ENCODE measurements around the gene TTC9C. TPM values are rescaled to one million over a fixed set of nuclear protein-coding genes. Genes with fewer than 3 reads are reported as not detected.

Gene TTC9C
- total RNA-seq, 1 donor from 2014 or later, result 44.7 TPM

GRCh38 chr11:62712861-62713260 is 15.4 kb upstream of the TTC9C start:
- Mint-ChIP-seq H3K4me1 (peaks cover 24% of the 10 kb centered on the region), H3K27ac (ENCODE audit: unreplicated experiment) (no peak overlapping the region), H3K36me3 (ENCODE audit: low read depth) (peaks cover 26% of the 10 kb centered on the region), H3K27me3 (ENCODE audit: low read depth) (peaks cover 4% of the 10 kb centered on the region), H3K4me3 (no peak overlapping the region), H3K9me3 (no peaks in the 10 kb centered on the region)
- TF ChIP-seq CTCF (conservative IDR thresholded peaks at IDR 0.05), result no peak
- DNase-seq (ENCODE audit: low read depth, low spot score), result no peak

GRCh38 chr11:62713343-62713742 is 14.9 kb upstream of the TTC9C start:
- DNase-seq (ENCODE audit: low read depth, low spot score), result no peak
- peaks cover 21% of the 10 kb centered on the region for H3K4me1 Mint-ChIP-seq
- H3K27ac Mint-ChIP-seq (ENCODE audit: unreplicated experiment), result no peak overlapping the region
- H3K4me3 Mint-ChIP-seq, result no peak overlapping the region
- peaks cover 30% of the 10 kb centered on the region for H3K36me3 Mint-ChIP-seq (ENCODE audit: low read depth)
- H3K9me3 Mint-ChIP-seq, result no peaks in the 10 kb centered on the region
- TF ChIP-seq CTCF (conservative IDR thresholded peaks at IDR 0.05), result no peak
- peaks cover 4% of the 10 kb centered on the region for H3K27me3 Mint-ChIP-seq (ENCODE audit: low read depth)

- H3K27ac Mint-ChIP-seq (ENCODE audit: unreplicated experiment), result no peak overlapping the region
- TF ChIP-seq CTCF (conservative IDR thresholded peaks at IDR 0.05), result no peak
- H3K27me3 Mint-ChIP-seq (ENCODE audit: low read depth), result no peaks in the 10 kb centered on the region
- DNase-seq (ENCODE audit: low read depth, low spot score), result no peak
- H3K9me3 Mint-ChIP-seq, result no peaks in the 10 kb centered on the region
- H3K36me3 Mint-ChIP-seq (ENCODE audit: low read depth), result peaks cover 42% of the 10 kb centered on the region
- peaks cover 3% of the 10 kb centered on the region for H3K4me1 Mint-ChIP-seq
- H3K4me3 Mint-ChIP-seq, result no peak overlapping the region
These were observed 12.8 kb upstream of the TTC9C start for GRCh38 chr11:62715150-62716130.

GRCh38 chr11:62716206-62716605 is 12.1 kb upstream of the TTC9C start:
- peaks cover 4% of the 10 kb centered on the region for H3K4me1 Mint-ChIP-seq
- H3K4me3 Mint-ChIP-seq, result no peak overlapping the region
- TF ChIP-seq CTCF (conservative IDR thresholded peaks at IDR 0.05), result no peak
- H3K36me3 Mint-ChIP-seq (ENCODE audit: low read depth), result peaks cover 42% of the 10 kb centered on the region
- H3K27me3 Mint-ChIP-seq (ENCODE audit: low read depth), result no peaks in the 10 kb centered on the region
- H3K27ac Mint-ChIP-seq (ENCODE audit: unreplicated experiment), result no peak overlapping the region
- DNase-seq (ENCODE audit: low read depth, low spot score), result no peak
- H3K9me3 Mint-ChIP-seq, result no peaks in the 10 kb centered on the region

GRCh38 chr11:62716816-62717215 is 11.5 kb upstream of the TTC9C start:
- no peak for DNase-seq (ENCODE audit: low read depth, low spot score)
- Mint-ChIP-seq H3K36me3 (ENCODE audit: low read depth) (peaks cover 47% of the 10 kb centered on the region), H3K4me1 (peaks cover 6% of the 10 kb centered on the region), H3K27me3 (ENCODE audit: low read depth) (no peaks in the 10 kb centered on the region), H3K4me3 (no peak overlapping the region), H3K27ac (ENCODE audit: unreplicated experiment) (no peak overlapping the region), H3K9me3 (no peaks in the 10 kb centered on the region)
- no peak for TF ChIP-seq CTCF (conservative IDR thresholded peaks at IDR 0.05)

Measured in neural crest cell (in vitro differentiated cells).